WERI-Rb-1 (cell line): ENCODE results near the gene ROBO2.

Source experiments
- DNase-seq: peaks from one replicate; pipeline ENCODE4 v3.0.0-alpha.2; 2020
- H3K27ac ChIP-seq: fragments of 250-450 bp; sonication (Bioruptor Pico); 2 replicates; pipeline ENCODE4 v1.5.1; 2020; ENCODE audit warnings: mild to moderate bottlenecking, moderate library complexity
- H3K27me3 ChIP-seq: fragments of 250-450 bp; sonication (Bioruptor Pico); 2 replicates; pipeline ENCODE4 v1.5.1; 2021; ENCODE audit warnings: mild to moderate bottlenecking, low read depth, moderate library complexity; ENCODE audit not compliant: insufficient read depth, severe bottlenecking
- H3K36me3 ChIP-seq: fragments of 250-450 bp; sonication (Bioruptor Pico); 2 replicates; pipeline ENCODE4 v1.5.1; 2020; ENCODE audit warnings: mild to moderate bottlenecking, moderate library complexity
- H3K4me3 ChIP-seq: 2 replicates; pipeline ENCODE4 v1.5.1; 2011; ENCODE audit warnings: low read depth, mild to moderate bottlenecking, control low read depth, low read length
- H3K9me3 ChIP-seq: fragments of 250-450 bp; sonication (Bioruptor Pico); 2 replicates; pipeline ENCODE4 v1.5.1; 2021; ENCODE audit warnings: mild to moderate bottlenecking, moderate library complexity; ENCODE audit not compliant: severe bottlenecking
- CTCF ChIP-seq: IDR thresholded peaks from 2 replicates; pipeline ENCODE4 v1.5.1; 2011; ENCODE audit warnings: low read depth, mild to moderate bottlenecking, control low read depth, inconsistent platforms, low read length

ROBO2 gene

GRCh38 chr3:77660718-77661117 lies 620.8 kb downstream of the ROBO2 start:
- Histone ChIP-seq H3K9me3 (no peaks in the 10 kb centered on the region), H3K27ac (no peak overlapping the region), H3K36me3 (no peaks in the 10 kb centered on the region), H3K4me3 (no peak overlapping the region), H3K27me3 (no peaks in the 10 kb centered on the region)
- no peak for DNase-seq
- no peak for TF ChIP-seq CTCF

DNA sequence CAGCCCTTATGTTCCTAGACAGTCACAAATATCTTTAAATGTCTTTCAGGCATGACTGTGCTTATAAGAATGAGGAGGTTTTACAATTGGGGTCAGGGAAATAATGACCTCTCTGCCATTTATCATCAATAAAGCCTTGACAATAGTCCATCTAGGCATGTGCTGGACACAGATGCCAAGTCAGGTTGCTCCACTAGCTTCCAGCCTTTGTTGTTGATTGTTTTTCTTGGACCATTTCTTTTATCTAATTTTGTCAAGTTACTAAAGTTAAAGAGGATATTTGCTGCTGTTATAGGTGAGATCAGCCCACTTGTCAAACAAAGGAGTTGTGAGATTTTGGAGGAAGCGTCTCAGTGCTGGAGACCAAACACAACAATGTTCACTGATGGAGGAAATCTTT lies 628.0 kb downstream of the ROBO2 start:
- no peak for DNase-seq
- Histone ChIP-seq H3K9me3 (no peaks in the 10 kb centered on the region), H3K4me3 (no peak overlapping the region), H3K27ac (no peak overlapping the region), H3K27me3 (no peaks in the 10 kb centered on the region), H3K36me3 (no peaks in the 10 kb centered on the region)
- TF ChIP-seq CTCF: no peak

DNA sequence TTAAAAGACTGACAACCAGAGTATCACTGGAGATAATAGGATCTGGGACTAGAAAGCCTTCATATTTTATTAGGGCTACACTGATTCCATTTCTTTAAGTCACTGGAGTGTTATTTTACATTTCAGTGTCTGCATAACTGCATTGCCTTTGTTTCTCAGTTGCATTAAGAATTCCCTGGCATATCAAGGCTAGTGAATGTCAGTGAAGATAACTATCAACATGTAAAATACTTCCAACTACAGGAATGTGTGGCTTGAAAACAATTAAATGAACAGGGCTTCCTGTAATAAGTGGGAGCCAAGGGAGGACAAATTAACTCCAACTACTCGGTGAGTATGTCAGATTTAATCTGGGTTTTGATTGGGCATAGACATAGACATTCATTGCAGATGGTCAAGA lies 628.5 kb downstream of the ROBO2 start:
- DNase-seq: no peak

GRCh38 chr3:77672016-77672415 lies 632.1 kb downstream of the ROBO2 start:
- Histone ChIP-seq H3K9me3 (no peaks in the 10 kb centered on the region), H3K36me3 (no peaks in the 10 kb centered on the region), H3K27me3 (no peaks in the 10 kb centered on the region), H3K4me3 (no peak overlapping the region), H3K27ac (no peak overlapping the region)
- no peak for DNase-seq
- TF ChIP-seq CTCF: no peak

More for the DNA sequence above, 628.5 kb downstream of the ROBO2 start:
- TF ChIP-seq CTCF: no peak
- Histone ChIP-seq H3K4me3 (no peak overlapping the region), H3K36me3 (no peaks in the 10 kb centered on the region), H3K9me3 (no peaks in the 10 kb centered on the region), H3K27me3 (no peaks in the 10 kb centered on the region), H3K27ac (no peak overlapping the region)

GRCh38 chr3:77682162-77682561 lies 642.3 kb downstream of the ROBO2 start:
- H3K36me3 ChIP-seq: no peaks in the 10 kb centered on the region
- H3K27me3 ChIP-seq: no peaks in the 10 kb centered on the region
- DNase-seq: no peak
- TF ChIP-seq CTCF: no peak
- no peak overlapping the region for H3K27ac ChIP-seq
- no peak overlapping the region for H3K4me3 ChIP-seq
- H3K9me3 ChIP-seq: peaks cover 5% of the 10 kb centered on the region

DNA sequence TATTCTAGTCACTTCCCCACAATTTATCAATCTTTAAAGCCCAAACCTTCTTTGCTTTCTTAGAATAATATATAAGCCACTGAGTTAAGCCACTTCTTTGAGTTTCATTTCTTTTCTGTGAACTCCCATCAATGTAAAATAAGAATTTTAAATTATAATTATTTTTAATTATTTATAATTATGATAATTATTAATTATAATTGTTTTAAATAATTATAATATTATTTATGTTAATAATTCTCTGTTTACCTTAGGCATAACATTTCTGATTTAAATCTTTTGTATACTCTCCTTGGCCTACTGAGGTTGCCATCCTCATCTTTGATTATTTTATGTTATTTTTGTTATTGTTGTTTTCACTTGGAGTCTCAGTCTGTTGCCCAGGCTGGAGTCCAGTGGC lies 644.2 kb downstream of the ROBO2 start:
- Histone ChIP-seq H3K4me3 (no peak overlapping the region), H3K9me3 (peaks cover 5% of the 10 kb centered on the region), H3K27ac (no peak overlapping the region), H3K36me3 (no peaks in the 10 kb centered on the region), H3K27me3 (no peaks in the 10 kb centered on the region)
- no peak for TF ChIP-seq CTCF
- no peak for DNase-seq
